ENCODE measurements around the gene FYN.
"Not testable (repeated sequence)": the region's sequence is repeated elsewhere in the genome, so short reads cannot be mapped to it uniquely, and the experiment has no call there.

FYN gene

GRCh38 chr6:111634981-111635380 lies 238.3 kb downstream of the FYN start:
- not testable (repeated sequence) for DNase-seq (ENCODE audit: low read depth in 1 of 2, low spot score in 1 of 2)

GRCh38 chr6:111633822-111634221 lies 239.4 kb downstream of the FYN start:
- DNase-seq (ENCODE audit: low read depth in 1 of 2, low spot score in 1 of 2) = no peak

GRCh38 chr6:111632468-111633247 lies 240.6 kb downstream of the FYN start:
- no peak for DNase-seq (ENCODE audit: low read depth in 1 of 2, low spot score in 1 of 2)

- no peak for DNase-seq (ENCODE audit: low read depth in 1 of 2, low spot score in 1 of 2)
Measured at GRCh38 chr6:111631903-111632460, 241.3 kb downstream of the FYN start.

- DNase-seq (ENCODE audit: low read depth in 1 of 2, low spot score in 1 of 2) = no peak
Measured at GRCh38 chr6:111631018-111631417, 242.2 kb downstream of the FYN start.

- DNase-seq (ENCODE audit: low read depth in 1 of 2, low spot score in 1 of 2) = no peak
Measured at GRCh38 chr6:111628142-111628850, 245.0 kb downstream of the FYN start.

- no peak for DNase-seq (ENCODE audit: low read depth in 1 of 2, low spot score in 1 of 2)
Measured at GRCh38 chr6:111626441-111626840, 246.8 kb downstream of the FYN start.

GRCh38 chr6:111625461-111626391 lies 247.5 kb downstream of the FYN start:
- no peak for DNase-seq (ENCODE audit: low read depth in 1 of 2, low spot score in 1 of 2)

GRCh38 chr6:111625099-111625416 lies 248.2 kb downstream of the FYN start:
- no peak for DNase-seq (ENCODE audit: low read depth in 1 of 2, low spot score in 1 of 2)

- DNase-seq (ENCODE audit: low read depth in 1 of 2, low spot score in 1 of 2) = no peak
Measured at GRCh38 chr6:111624401-111625098, 248.7 kb downstream of the FYN start.

GRCh38 chr6:111623046-111623718 lies 250.1 kb downstream of the FYN start:
- no peak for DNase-seq (ENCODE audit: low read depth in 1 of 2, low spot score in 1 of 2)

- DNase-seq (ENCODE audit: low read depth in 1 of 2, low spot score in 1 of 2) = no peak
Measured at GRCh38 chr6:111620169-111620568, 253.1 kb downstream of the FYN start.

GRCh38 chr6:111618407-111618806 lies 254.8 kb downstream of the FYN start:
- DNase-seq (ENCODE audit: low read depth in 1 of 2, low spot score in 1 of 2) = no peak

GRCh38 chr6:111617149-111617548 lies 256.1 kb downstream of the FYN start:
- DNase-seq (ENCODE audit: low read depth in 1 of 2, low spot score in 1 of 2) = no peak

GRCh38 chr6:111615916-111616612 lies 257.2 kb downstream of the FYN start:
- no peak for DNase-seq (ENCODE audit: low read depth in 1 of 2, low spot score in 1 of 2)

GRCh38 chr6:111614833-111615582 lies 258.2 kb downstream of the FYN start:
- DNase-seq (ENCODE audit: low read depth in 1 of 2, low spot score in 1 of 2) = no peak

GRCh38 chr6:111612379-111612778 lies 260.9 kb downstream of the FYN start:
- DNase-seq (ENCODE audit: low read depth in 1 of 2, low spot score in 1 of 2) = no peak

- DNase-seq (ENCODE audit: low read depth in 1 of 2, low spot score in 1 of 2) = no peak
Measured at GRCh38 chr6:111610548-111611172, 262.6 kb downstream of the FYN start.
